B cell (primary cell): Measurements from ENCODE around the gene RGN. TPM values are rescaled to one million over a fixed set of nuclear protein-coding genes. Genes with fewer than 3 reads are reported as not detected.

ENCODE experiments used
- ATAC-seq: fragments of 200-7000 bp; cut with Tn5 transposase; one replicate; pipeline ENCODE4 v1.10.0; 2021; ENCODE audit warnings: low read depth, mild to moderate bottlenecking, moderate number of reproducible peaks, moderate library complexity
- CTCF ChIA-PET: fragments of 350-600 bp; sonication (Branson Sonifier 250); formaldehyde crosslinking; loops from one replicate; lab custom pipeline; 2021; ENCODE audit warnings: antibody characterized with exemption, inconsistent platforms; lab: Charles Lee
- POLR2A ChIA-PET: fragments of 350-600 bp; sonication (Branson Sonifier 250); formaldehyde crosslinking; loops from one replicate; lab custom pipeline; 2021; ENCODE audit warnings: antibody characterized with exemption; lab: Charles Lee
- DNase-seq: peaks from one replicate; pipeline ENCODE4 v3.0.0; 2013
- H2AFZ ChIP-seq: 2 replicates; pipeline ENCODE4 v1.6.1; 2012; ENCODE audit warnings: mild to moderate bottlenecking, low read depth, low read length; ENCODE audit not compliant: insufficient read depth, poor library complexity, severe bottlenecking
- H3K27ac ChIP-seq, 2 donors: 1 replicate in 1 of 2; 2 replicates in 1 of 2; pipeline ENCODE4 v1.5.1; 2012 to 2013; ENCODE audit warnings: low read length in 2 of 2, mild to moderate bottlenecking in 2 of 2, moderate library complexity in 1 of 2
- H3K27me3 ChIP-seq, 4 experiments: fragments of 200-600 bp in 1 of 4; sonication (generic) in 1 of 4; replicated peaks in 1 of 4; 1 replicate in 2 of 4; 2 replicates in 2 of 4; pipeline versions ENCODE4 v1.6.1 to v1.7.0; 2013 to 2016; ENCODE audit warnings: low read length in 3 of 4, mild to moderate bottlenecking in 2 of 4, mixed read lengths in 1 of 4, moderate library complexity in 1 of 4; ENCODE audit not compliant: insufficient read depth in 4 of 4, control insufficient read depth in 3 of 4; ENCODE audit errors: control extremely low read depth in 1 of 4
- H3K36me3 ChIP-seq, 2 experiments: replicated peaks in 1 of 2; 1 replicate in 1 of 2; 2 replicates in 1 of 2; pipeline versions ENCODE4 v1.6.1 to v1.7.1; 2013; ENCODE audit warnings: low read length in 1 of 2; ENCODE audit not compliant: insufficient read depth in 2 of 2, control insufficient read depth in 1 of 2; ENCODE audit errors: control extremely low read depth in 1 of 2, extremely low read depth in 1 of 2
- H3K4me1 ChIP-seq, 2 donors: fragments of 200-600 bp in 1 of 2; sonication (generic) in 1 of 2; 1 replicate in 1 of 2; 2 replicates in 1 of 2; pipeline versions ENCODE4 v1.5.1 to v1.6.1; 2013 to 2017; ENCODE audit warnings: low read length in 2 of 2; ENCODE audit not compliant: control insufficient read depth in 2 of 2, insufficient read depth in 2 of 2
- H3K4me2 ChIP-seq: replicated peaks from 2 replicates; pipeline ENCODE3; 2012; ENCODE audit warnings: mild to moderate bottlenecking, low read depth, low read length; ENCODE audit not compliant: poor library complexity, severe bottlenecking
- H3K4me3 ChIP-seq, 5 experiments: fragments of 200-600 bp in 1 of 5; sonication (generic) in 1 of 5; 1 replicate in 3 of 5; 2 replicates in 2 of 5; pipeline versions ENCODE4 v1.5.1 to v1.7.0; 2011 to 2016; ENCODE audit warnings: low read length in 4 of 5, mild to moderate bottlenecking in 4 of 5, low read depth in 2 of 5, control low read depth in 1 of 5, moderate library complexity in 1 of 5; ENCODE audit not compliant: insufficient read depth in 1 of 5; ENCODE audit errors: control extremely low read depth in 1 of 5, extremely low read depth in 1 of 5
- H3K79me2 ChIP-seq: fragments of 200-600 bp; sonication (generic); one replicate; pipeline ENCODE4 v1.6.0; 2016; ENCODE audit warnings: low read length; ENCODE audit not compliant: control insufficient read depth, insufficient read depth
- H3K9ac ChIP-seq: fragments of 200-600 bp; sonication (generic); 2 replicates; pipeline ENCODE4 v1.6.1; 2017; ENCODE audit warnings: mild to moderate bottlenecking, low read length, moderate library complexity
- H3K9me3 ChIP-seq, 3 donors: one replicate each; pipeline versions ENCODE4 v1.6.1 to v1.7.1; 2013; ENCODE audit warnings: low read length in 2 of 3; ENCODE audit not compliant: control insufficient read depth in 2 of 3, insufficient read depth in 1 of 3; ENCODE audit errors: control extremely low read depth in 1 of 3
- H4K20me1 ChIP-seq: 2 replicates; pipeline ENCODE4 v1.6.0; 2012; ENCODE audit warnings: mild to moderate bottlenecking, low read length; ENCODE audit not compliant: insufficient read depth, control insufficient read depth, poor library complexity, severe bottlenecking
- H3K27ac Mint-ChIP-seq: one replicate; pipeline ENCODE4 v1.8.0; 2021; ENCODE audit warnings: mixed read lengths
- H3K27me3 Mint-ChIP-seq: one replicate; pipeline ENCODE4 v1.8.0; 2021; ENCODE audit warnings: mixed read lengths
- H3K4me1 Mint-ChIP-seq: one replicate; pipeline ENCODE4 v1.8.0; 2021; ENCODE audit warnings: mixed read lengths
- H3K4me3 Mint-ChIP-seq: one replicate; pipeline ENCODE4 v1.8.0; 2021; ENCODE audit warnings: mixed read lengths
- H3K9me3 Mint-ChIP-seq: one replicate; pipeline ENCODE4 v1.8.0; 2022; ENCODE audit warnings: mixed read lengths; ENCODE audit not compliant: insufficient read depth
- EZH2 ChIP-seq: IDR thresholded peaks from 2 replicates; pipeline ENCODE4 v1.6.1; 2012; ENCODE audit warnings: borderline replicate concordance, low read depth, mild to moderate bottlenecking, moderate library complexity, low read length; ENCODE audit not compliant: insufficient read depth, poor library complexity, severe bottlenecking
- WGBS: methylation state at CpG from one replicate; pipeline ENCODE4 v1.1.5; 2013; ENCODE audit warnings: missing lambda C conversion rate; ENCODE audit not compliant: insufficient coverage; 5-methylcytosine and 5-hydroxymethylcytosine counted together
- intact Hi-C: fragments of 100-400 bp; cut with micrococcal nuclease; formaldehyde crosslinking; loops from one replicate; pipeline ENCODE4 v1.10.0; 2022
- polyA plus RNA-seq: library from polyadenylated mRNA; depleted of rRNA; stranded (reverse); fragments of >200 nt; gene quantifications from 2 replicates; pipeline ENCODE4 v1.2.3, GENCODE V29; 2012
- total RNA-seq, 2 donors: library from RNA; stranded (reverse); fragments of 120-200 nt in 1 of 2; gene quantifications; 1 replicate in 1 of 2; 2 replicates in 1 of 2; pipeline versions ENCODE4 v1.2.3 to v1.2.4, GENCODE V29; 2013 to 2022
- TF ChIP-seq, protein P1 (sequence below): fragments of 200-600 bp; IDR thresholded peaks from one replicate; pipeline ENCODE4 v1.8.0; 2022; ENCODE audit warnings: antibody characterized with exemption, mild to moderate bottlenecking

The RGN gene
- total and polyA plus RNA-seq, 2 donors (not counting 1 experiment from before 2014, with no cell fraction given), result 0.25 TPM; not detected in 1

- Histone ChIP-seq H3K79me2 (no peaks in the 10 kb centered on the region), H3K36me3 (peaks cover 0 to 15% of the 10 kb centered on the region in 2 experiments), H4K20me1 (no peaks in the 10 kb centered on the region), H3K27me3 (no peaks in the 10 kb centered on the region), H3K4me3 (no peak overlapping the region), H3K4me1 (no peaks in the 10 kb centered on the region), H2AFZ (no peak overlapping the region), H3K27ac (no peak overlapping the region), H3K4me2 (no peak overlapping the region), H3K9ac (no peak overlapping the region), H3K9me3 (no peaks in the 10 kb centered on the region)
- DNase-seq, result no peak
- intact Hi-C loops, result no loop called here
- WGBS, result no CpG with 5 or more reads among the region's 2 CpGs
- no peak for TF ChIP-seq EZH2
- TF ChIP-seq, protein P1, sequence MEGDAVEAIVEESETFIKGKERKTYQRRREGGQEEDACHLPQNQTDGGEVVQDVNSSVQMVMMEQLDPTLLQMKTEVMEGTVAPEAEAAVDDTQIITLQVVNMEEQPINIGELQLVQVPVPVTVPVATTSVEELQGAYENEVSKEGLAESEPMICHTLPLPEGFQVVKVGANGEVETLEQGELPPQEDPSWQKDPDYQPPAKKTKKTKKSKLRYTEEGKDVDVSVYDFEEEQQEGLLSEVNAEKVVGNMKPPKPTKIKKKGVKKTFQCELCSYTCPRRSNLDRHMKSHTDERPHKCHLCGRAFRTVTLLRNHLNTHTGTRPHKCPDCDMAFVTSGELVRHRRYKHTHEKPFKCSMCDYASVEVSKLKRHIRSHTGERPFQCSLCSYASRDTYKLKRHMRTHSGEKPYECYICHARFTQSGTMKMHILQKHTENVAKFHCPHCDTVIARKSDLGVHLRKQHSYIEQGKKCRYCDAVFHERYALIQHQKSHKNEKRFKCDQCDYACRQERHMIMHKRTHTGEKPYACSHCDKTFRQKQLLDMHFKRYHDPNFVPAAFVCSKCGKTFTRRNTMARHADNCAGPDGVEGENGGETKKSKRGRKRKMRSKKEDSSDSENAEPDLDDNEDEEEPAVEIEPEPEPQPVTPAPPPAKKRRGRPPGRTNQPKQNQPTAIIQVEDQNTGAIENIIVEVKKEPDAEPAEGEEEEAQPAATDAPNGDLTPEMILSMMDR, result no peak
- Mint-ChIP-seq H3K4me1 (no peaks in the 10 kb centered on the region), H3K4me3 (no peak overlapping the region), H3K27me3 (no peaks in the 10 kb centered on the region), H3K27ac (no peak overlapping the region), H3K9me3 (no peaks in the 10 kb centered on the region)
- ATAC-seq, result no peak
- ChIA-PET CTCF (no interaction called here), POLR2A (interaction anchor here (0.7 kb wide), 1 partner anchor 181 kb away, joined by 6 read pairs; no protein-coding TSS in a partner anchor)
These were observed 17.5 kb upstream of the RGN start for GRCh38 chrX:47060708-47061107.

- no peak overlapping the region for H3K4me3 Mint-ChIP-seq
- Histone ChIP-seq H3K36me3 (peaks cover 0 to 10% of the 10 kb centered on the region in 2 experiments), H3K79me2 (no peaks in the 10 kb centered on the region), H3K27me3 (no peaks in the 10 kb centered on the region), H3K9ac (no peak overlapping the region), H4K20me1 (no peaks in the 10 kb centered on the region), H3K4me3 (no peak overlapping the region), H2AFZ (no peak overlapping the region), H3K4me2 (no peak overlapping the region), H3K4me1 (no peaks in the 10 kb centered on the region), H3K9me3 (no peaks in the 10 kb centered on the region), H3K27ac (no peak overlapping the region)
- CTCF ChIA-PET, result no interaction called here
- intact Hi-C loops, result no loop called here
- WGBS, result no CpG with 5 or more reads among the region's 2 CpGs
- TF ChIP-seq, protein P1, result no peak
- no peak for TF ChIP-seq EZH2
- H3K9me3 Mint-ChIP-seq, result no peaks in the 10 kb centered on the region
- no peaks in the 10 kb centered on the region for H3K27me3 Mint-ChIP-seq
- POLR2A ChIA-PET, result no interaction called here
- no peaks in the 10 kb centered on the region for H3K4me1 Mint-ChIP-seq
- ATAC-seq (no peak), DNase-seq (no peak)
- H3K27ac Mint-ChIP-seq, result no peak overlapping the region
These were observed 16.9 kb upstream of the RGN start for GRCh38 chrX:47061238-47061919.
